GM21390 (cell line): ENCODE results near the gene ZNF460.
A peak's percentile ranks its signal among the peaks of the same experiment; 100 is the strongest.

Experiments
- ATAC-seq: cut with Tn5 transposase; IDR thresholded peaks from one replicate; pipeline ENCODE4 v1.9.1; 2021; ENCODE audit not compliant: unreplicated experiment

ZNF460 gene

DNA sequence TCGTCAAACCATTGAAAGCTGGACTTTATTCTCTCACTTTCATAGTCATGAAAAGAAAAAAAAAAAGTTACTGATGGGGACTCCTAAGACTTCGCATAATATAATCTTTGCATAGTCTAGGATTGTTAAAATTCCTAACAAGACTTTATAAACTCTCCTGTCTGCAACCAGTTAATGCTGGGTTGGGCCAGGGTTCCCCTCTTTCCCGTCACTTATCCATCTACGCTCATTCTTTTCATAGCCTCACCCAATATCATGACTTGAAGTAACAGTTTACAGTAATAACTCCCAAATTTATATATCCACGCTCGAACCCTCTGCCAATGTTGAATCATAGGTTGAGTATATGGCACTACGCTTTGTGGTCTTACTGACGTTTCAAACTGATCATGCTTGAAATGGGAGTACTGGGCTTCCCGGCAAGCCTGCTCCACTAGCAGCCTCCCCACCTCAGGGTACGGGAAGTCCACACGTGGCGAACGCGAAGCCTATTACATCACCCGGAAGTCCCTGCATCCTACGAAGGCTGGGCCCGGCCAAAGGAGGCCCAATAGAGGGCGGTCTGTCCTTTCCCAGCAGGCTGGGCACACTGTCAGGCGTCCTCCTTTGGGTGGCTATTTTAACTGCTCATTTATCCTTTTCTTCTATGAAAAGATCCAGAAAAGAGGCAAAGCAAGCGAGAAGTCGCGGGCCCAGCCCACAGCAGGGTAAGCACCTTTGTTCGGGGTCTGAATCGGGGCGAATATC, 694 bp upstream of the ZNF460 start:
- ATAC-seq, result peak; percentile 69

DNA sequence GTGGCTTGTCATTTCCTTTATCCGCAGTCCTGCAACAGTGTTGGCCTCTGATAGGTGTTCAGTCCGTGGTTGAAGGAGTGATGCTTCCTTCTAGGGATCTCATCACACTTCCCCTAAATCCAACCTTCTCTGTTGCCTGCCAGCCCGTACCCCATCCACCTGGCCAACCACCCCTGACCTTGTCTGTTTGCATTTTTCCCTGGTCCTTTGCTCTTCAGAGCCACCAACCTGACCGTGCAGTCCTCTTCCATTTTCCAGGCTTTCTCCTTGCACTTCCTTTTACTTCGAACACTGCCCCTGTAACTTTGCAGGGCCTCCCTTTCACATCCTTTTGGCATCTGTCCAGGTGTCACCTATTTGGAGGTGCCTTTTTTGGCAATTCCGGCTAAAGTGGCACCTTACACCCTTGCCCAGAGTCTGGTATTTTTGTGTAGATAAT, 696 bp downstream of the ZNF460 start:
- no peak for ATAC-seq

DNA sequence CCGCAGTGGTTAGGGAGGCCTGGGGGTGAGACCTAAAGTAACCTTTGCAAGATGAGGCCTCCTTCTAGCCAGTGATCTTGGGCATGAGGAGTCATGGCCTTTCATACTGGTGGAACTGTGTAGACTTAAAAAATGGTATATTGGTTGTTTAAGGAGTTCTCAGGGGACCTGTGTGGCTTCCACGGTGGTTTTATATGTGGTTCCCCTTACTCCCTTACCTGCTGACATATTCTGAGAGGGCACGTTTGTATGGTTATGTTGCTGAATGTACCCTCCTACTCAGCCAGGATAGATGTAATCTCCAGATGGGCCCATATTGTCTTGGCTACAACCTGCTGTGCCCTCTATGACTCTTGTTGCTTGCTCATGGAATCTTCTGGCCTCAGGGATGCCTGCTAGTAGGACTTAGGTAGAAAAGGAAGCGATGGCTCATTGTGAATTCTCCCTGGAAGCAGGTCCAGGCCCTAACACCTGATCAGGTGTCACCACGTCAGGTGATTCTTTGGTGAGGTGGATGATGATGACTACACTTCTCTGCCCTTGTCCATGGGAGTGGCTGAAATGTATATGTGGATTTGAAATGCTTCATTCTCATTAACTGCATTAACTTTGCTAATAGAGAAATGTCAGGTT, 1.8 kb downstream of the ZNF460 start:
- ATAC-seq, result no peak

DNA sequence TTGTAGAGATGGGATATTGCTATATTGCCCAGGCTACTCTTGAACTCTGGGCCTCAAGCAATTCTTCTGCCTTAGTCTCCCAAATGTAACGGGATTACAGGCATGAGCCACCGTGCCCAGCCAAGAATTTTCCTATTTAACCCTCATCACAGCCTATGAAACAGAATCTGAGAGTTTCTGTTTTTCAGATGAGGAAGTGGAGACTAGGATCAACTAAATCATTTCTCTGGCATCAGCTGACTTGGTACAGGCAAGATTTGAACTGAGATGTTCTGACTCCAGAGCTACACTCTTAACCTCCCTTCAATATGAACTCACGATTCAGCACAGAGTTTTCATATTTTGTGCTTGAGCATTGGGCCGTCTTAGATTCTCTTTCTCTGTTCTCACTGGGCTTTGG, 8.1 kb downstream of the ZNF460 start:
- ATAC-seq, result no peak

DNA sequence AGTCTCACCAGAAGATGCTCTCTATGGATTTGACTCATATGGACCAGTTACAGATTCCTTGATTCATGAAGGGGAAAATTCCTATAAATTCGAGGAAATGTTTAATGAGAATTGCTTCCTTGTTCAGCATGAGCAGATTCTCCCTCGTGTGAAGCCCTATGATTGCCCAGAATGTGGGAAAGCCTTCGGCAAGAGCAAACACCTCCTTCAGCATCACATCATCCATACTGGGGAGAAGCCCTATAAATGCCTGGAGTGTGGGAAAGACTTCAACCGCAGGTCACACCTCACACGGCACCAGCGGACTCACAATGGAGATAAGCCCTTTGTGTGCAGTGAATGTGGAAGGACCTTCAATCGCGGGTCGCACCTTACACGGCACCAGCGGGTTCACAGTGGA, 10.7 kb downstream of the ZNF460 start:
- ATAC-seq, result no peak

DNA sequence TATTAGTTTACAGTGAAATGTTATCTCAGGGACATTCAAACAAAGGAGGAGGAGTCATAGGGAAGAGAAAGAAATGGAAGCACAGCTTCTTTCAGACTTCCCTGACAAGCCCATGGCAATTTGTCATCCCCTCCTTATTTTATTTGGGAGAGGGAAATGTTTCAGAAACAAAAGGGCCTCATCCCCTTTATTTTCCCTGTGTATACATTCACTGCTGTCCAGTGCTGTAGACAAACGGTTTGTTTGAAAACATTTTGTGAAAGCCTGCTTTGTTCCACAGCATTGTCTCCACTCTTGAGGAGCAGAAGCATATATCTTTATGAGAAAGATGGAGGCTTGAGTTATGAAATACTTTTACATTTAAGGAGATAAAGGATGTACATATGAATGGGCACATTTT, 12.3 kb downstream of the ZNF460 start:
- ATAC-seq, result no peak

DNA sequence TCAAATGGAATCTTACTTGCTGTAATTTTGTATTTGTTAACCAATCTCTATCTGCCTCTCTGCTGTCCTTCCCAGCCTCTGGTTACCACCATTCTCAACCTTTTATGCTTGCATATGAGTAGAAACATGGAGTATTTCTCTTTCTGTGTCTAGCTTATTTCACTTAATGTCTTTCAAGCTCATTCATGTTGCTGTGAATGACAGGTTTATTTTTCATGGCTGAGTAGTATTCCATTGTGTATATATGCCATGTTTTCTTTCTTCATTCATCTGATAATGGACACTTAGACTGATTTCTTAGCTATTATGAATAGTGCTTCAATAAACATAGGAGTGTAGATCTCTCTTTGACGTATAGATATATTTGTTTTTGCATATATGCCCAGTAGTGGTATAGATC, 13.4 kb downstream of the ZNF460 start:
- ATAC-seq, result no peak

DNA sequence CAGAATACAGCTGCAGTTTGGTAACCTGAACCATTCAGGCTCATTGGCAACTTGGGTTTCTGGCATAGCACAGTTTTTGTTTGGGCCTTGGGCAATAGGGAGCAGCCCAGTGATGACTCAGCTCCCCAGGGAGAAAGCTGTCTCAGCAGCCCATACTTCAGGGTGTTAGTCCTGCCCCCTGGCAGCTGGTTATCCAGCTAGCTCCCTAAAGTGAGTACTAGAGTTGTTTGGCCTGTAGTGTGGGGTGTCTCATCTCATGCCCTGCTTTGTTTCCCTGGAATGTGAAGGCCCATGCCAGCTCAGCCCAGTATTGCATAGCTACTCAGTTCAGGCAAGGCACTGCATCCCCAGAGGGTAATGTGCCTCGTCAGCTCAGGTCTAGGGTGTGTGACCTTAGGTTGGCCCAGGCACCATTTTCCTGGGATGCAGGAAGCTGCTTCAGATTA, 21.8 kb downstream of the ZNF460 start:
- ATAC-seq, result no peak

DNA sequence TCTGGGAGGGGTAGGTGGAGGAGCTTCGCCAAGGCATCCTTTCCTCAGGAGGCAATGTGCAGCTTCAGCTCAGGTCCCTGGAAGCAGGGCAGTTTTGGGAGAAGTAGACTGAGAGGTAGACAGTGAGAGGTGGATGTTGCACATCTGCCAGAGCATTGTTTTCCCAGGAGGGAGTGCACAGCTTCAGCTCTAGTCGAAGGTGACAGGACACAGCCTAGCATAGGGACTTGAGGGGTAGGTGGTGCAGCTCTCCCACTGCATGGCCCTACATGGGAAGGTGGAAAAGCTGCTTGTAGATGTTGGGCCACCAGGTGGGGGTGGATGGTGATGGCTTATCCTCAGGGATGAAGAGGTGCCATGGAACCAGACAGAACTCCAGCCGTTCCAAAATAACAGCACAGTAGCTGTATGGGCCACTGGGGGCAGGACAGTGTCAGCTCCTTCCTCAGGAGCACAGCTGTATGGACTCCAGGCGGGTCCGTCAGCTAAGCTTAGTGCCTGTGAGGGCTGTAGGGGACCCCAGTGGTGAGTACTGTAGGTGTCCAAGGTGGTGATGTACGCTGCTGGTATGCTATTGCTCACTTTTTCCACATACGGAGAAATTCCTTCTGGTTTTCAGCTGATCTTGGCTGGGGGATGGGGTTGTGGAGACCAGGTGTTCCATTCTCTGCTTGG, 22.6 kb downstream of the ZNF460 start:
- ATAC-seq, result no peak

DNA sequence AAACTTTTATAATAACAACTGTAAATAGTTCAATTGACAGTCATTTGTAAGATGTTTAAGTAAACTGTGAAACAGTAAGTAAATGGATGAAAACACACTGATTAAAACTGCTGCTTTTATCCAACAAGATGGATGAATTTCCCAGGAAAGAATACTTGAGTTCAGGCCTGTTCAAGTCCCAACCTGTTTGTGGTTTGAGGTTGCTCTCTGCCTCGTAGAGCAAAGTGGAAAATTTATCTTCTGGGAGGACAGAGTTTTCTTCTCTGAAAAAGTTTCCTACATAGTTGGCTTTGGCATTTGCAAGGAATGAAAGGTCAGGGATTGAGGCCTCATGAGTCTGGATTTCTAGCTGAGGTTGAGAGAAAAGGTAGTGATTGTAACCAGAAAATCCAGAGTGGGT, 24.8 kb downstream of the ZNF460 start:
- ATAC-seq, result no peak

DNA sequence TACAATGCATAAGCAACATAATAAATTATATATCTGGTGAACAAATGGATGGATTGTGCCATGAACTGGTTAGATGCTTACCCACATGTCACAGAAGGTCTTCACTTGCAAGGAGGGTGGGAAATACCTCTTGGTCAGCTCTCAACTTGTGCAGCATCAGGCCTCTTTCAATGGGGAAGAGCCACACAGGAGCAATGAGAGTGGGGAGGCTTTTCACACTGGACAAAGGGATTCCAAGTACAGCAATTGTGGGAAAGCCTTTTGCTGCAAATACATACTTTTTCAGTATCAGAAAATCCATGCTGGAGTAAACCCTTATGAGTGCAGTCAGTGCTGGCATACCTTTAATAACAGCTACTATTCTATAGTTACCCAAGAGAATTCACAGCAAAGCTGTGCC, 28.2 kb downstream of the ZNF460 start:
- no peak for ATAC-seq

DNA sequence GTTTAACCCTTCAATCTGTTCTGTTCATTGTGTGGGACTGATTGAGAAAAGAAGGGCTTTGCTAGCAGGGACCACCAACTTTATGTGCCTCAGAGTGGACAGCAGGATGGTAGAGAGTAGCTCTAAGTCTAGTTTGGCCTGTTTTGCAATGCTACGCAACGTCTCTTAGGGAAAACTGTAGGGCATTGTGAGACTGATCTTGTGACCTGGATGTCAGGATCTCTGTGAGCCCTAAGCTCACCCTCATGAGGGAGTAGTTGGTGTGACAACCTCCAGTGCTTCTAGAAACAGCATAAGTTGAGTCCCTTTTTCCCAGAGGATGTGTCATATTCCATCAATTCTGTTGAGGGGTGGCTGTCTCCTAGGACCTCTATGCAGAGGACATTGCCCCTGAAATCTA, 30.5 kb downstream of the ZNF460 start:
- no peak for ATAC-seq

DNA sequence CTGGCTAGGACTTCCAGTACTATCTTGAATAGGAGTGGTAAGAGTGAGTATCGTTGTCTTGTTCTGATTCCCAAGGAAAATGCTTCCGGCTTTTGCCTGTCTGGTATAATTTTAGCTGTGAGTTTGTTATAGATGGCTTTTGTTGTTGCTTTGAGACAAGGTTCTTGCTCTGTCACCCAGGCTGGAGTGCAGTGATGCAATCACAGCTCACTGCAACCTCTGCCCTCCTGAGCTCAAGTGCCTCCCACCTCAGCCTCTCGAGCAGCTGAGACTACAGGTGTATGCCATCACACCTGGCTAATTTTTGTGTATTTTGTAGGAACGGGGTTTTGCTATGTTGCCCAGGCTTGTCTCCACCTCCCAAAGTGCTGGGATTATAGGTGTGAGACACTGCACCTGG, 33.9 kb downstream of the ZNF460 start:
- no peak for ATAC-seq

DNA sequence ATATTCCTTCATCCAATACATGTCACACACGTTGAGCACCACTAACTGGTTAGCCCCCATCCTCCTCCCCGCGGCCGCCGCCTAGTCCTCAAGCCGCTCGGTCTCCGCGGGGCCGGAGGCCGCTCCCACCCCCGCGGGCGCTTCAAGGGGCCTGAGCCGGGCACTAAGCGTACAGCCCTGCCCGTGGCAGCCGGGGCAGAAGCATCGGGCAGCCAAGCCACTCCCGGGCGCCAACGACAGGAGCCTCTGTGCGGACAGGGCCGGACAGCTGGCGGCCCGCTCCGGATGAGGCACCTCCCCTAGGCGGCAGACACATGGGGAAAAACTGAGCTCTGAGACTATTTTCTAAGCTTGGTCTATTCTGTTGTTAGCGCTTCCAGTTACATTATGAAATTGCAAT, 37.2 kb downstream of the ZNF460 start:
- ATAC-seq, result no peak

DNA sequence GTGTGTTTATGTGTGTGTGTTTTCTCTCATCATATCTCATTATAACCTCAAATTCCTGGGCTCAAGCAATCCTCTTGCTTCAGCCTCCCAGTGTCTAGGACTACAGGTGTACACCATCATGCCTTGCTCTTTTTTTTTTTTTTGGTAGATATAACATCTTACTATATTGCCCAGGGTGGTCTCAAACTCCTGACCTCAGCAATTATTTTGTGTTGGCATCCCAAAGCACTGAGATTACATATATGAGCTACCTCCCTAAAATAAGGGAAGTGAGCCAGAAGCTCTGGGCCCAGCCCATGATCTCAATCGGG, 39.5 kb downstream of the ZNF460 start:
- no peak for ATAC-seq

DNA sequence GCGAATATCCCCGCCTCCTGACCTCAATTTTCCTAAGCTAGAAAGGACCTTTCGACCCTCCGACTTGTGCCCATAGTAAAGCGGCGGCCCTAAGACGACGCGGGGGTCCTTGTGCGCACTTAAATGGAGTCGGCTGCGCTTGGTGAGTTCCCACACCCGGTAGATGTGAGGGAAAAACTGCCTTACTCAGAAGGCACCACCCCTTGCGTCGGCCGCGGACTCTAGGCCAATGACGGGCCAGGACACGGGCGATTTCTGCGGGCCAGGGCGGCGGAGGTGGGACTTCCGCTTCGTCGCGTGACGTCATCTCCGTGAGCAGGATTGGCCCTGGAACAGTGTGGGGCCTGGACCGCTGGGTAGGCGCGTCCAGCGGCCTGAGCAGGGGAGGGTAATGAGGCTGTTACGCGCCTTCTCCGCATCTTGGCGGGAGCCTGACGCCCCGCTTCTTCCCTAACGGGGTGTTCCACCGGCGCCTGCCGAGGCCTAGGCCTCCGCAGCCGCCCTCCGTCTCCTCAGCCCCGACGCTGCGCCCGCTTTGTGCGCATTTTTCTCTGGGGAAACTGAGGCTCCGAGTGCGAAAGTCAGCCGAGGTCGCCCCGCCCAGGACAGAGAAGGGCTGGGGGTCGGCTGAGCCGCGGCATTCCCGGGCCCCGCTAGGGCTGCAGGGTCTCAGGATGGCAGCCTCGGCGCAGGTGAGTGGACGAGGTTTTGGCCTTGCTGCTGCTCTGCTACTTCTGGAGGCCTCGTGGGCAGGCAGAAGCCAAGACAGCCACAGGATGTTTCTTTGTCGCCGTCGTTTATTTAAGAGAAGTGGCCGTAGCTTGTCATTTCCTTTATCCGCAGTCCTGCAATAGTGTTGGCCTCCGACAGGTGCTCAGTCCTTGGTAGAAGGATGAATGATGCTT, 40.1 kb downstream of the ZNF460 start, which contains the start of gene ZNF543:
Gene ZNF543, plus strand, starts transcription at position 293 of the 905 bp plus-strand sequence. Its CDS starts 382 bp downstream, at position 675.
- peak; percentile 91 for ATAC-seq

DNA sequence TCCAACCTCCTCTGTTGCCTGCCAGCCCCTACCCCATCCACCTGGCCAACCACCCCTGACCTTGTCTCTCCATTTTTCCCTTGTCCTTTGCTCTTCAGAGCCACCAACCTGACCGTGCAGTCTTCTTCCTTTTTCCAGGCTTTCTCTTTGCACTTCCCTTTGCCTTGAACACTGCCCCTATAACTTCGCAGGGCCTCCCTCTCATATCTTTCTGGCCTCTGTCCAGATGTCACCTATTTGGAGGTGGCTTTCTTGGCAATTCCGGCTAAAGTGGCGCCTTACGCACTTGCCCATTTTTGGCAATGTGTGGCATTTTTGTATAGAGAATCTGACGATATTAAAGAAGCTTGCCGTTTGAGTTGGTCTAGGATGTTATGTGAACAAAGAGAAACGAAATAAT, 40.8 kb downstream of the ZNF460 start:
- ATAC-seq, result no peak

DNA sequence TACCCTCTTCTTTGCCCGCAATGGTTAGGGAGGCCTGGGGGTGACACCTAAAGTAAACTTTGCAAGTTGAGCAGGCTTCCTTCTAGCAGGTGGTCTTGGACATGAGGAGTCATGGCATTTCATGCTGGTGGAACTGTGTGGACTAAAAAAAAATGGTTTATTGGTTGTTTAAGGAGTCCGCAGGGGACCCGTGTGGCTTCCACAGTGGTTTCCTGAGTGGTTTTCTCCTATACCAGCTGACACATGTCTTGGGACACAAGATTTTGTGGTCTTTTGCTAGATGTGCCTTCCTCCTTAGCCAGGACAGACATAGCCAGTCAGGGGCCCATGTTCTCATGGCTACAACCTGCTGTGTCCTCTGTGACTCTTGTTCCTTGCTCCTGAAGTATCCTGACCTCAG, 41.5 kb downstream of the ZNF460 start:
- ATAC-seq, result no peak

DNA sequence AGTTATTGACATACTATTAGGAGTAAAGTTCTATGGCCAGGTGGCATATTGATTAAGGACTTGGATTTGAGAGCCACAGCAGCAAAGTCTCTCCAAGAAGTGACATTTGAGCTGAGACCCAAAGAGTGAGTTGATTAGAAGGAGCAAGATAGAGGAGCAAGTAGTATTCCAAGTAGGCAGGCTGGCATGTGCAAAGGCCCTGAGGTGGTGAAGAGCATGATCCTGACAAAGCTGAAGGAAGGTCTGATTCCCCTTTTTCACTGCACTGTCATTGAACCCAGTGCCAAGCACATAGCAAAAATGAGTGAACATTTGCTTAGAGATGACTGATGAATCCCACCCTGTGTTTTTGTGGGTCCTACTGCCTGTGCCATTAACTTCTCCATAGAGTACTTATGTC, 44.7 kb downstream of the ZNF460 start:
- ATAC-seq, result no peak

DNA sequence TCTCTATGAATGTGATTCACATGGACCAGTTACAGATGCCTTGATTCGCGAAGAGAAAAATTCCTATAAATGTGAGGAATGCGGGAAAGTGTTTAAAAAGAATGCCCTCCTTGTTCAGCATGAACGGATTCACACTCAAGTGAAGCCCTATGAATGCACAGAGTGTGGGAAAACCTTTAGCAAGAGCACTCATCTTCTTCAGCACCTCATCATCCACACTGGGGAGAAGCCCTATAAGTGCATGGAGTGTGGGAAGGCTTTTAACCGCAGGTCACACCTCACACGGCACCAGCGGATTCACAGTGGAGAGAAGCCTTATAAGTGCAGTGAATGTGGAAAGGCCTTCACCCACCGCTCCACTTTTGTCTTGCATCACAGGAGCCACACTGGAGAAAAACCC, 47.7 kb downstream of the ZNF460 start:
- no peak for ATAC-seq

DNA sequence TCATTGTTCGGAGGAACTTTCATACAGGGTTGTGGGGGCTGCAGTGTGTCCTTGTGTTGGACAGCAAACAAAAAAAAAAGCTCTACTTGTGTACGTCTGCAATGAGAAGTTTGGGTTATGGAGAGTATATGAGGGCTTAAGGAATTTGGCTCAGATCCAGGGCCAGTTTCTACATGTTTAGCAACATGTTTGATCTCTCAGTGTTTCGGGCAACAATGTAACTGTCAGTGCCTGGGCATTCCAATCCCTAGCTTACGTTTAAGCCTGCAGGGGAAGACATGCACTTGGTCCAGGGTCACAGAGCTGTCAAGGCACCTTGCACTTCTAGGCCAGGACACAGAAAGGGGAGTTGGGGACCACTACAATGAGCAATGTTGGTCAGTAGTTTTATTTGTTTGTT, 53.9 kb downstream of the ZNF460 start:
- ATAC-seq, result no peak
